Caki2 (cell line): ENCODE data around the gene NDUFV1. TPM values are rescaled to one million over a fixed set of nuclear protein-coding genes. Genes with fewer than 3 reads are reported as not detected.
"Not testable (repeated sequence)": the region's sequence is repeated elsewhere in the genome, so short reads cannot be mapped to it uniquely, and the experiment has no call there.

Source experiments
- DNase-seq: peaks from one replicate; pipeline ENCODE4 v3.0.0-alpha.2; 2015; ENCODE audit warnings: low read depth
- in situ Hi-C: cut with HindIII; loops from 2 replicates; pipeline ENCODE4 v1.10.0; 2016; ENCODE audit warnings: low sequenced_read_pairs, low pct_unique_long_range_greater_than_20kb, mixed read lengths
- total RNA-seq: library from RNA; depleted of rRNA; stranded (reverse); fragments of >200 nt; shearing (Covaris generic); gene quantifications from 2 replicates; pipeline ENCODE4 v1.2.3, GENCODE V29; 2014; ENCODE audit warnings: low replicate concordance; rRNA removed

NDUFV1 gene
- 237 and 239 TPM in 2 replicates for total RNA-seq

DNA sequence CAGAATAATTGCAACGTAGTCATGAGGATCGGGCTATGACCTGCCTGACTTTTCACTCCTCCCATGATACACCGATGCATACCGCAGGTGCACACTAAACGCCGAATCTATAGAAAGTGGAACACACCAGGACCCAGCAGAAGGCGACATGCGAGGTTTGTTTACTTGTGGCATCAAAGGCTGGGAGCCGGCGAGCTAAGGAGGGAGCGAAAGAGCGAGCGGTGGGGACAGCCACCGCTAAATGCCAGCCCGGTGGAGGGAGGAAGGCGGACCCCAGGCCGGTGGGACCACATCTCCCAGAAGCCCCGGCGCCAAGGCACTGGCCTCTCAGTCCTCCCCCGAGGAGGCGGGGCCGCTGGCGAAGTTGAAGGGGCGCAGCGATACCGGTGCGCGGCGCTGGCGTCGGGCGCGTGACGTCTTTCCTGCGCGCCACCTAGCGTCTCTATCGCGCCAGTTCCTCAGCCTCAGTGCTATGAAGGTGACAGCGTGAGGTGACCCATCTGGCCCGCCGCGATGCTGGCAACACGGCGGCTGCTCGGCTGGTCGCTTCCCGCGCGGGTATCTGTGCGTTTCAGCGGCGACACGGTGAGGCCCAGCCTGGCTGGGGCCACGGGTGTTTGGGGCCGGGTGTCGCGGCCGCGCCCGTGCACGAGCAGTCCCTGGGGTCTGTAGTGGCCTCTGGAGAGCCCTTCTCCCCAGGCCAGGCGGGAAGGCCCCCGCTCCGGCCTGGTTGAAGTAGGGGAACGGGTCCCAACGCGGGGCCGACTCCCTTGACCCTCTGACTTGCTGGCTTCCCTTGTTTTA lies at the start of gene NDUFV1:
Gene NDUFV1, plus strand, starts transcription at position 445 of the 804 bp plus-strand sequence. Its CDS starts 69 bp downstream, at position 514.
- peak; percentile 86 for DNase-seq
- in situ Hi-C loops: no loop called here

- in situ Hi-C loops: no loop called here
- DNase-seq: peak; percentile 86
These were observed 48.5 kb upstream of the NDUFV1 start for GRCh38 chr11:67558084-67558772.

DNA sequence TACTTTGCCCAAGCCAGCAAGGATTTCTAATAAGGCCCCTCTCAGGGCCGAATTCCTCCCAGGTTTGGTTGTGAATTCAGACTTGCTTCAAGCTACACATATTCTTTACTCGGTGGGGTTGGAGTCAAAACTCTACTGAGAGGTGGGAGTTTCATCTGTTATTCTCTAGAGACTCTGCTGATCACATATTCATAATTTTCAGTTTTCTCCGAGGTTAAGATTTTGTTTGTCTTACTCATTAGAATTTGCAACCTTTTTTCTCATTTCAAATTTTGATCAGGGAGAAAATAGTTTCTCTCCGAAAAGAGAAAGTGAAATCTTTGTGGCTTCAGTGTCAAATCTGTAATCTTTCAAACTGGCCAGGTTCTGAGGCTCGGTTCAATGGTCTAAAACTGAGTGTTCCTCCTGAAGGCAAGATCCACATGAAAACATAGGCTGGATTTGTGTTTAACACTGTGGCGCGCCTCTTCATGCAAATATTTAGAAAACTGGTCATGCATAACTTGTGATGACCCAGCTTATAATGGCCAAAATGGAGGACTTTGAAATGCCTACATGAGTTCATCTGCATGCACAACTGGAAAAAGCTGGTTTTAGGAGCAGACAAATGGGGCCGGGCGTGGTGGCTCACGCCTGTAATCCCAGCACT lies 44.6 kb upstream of the NDUFV1 start:
- in situ Hi-C loops: no loop called here
- peak; percentile 85 for DNase-seq

GRCh38 chr11:67562963-67563704 lies 43.6 kb upstream of the NDUFV1 start:
- in situ Hi-C loops: no loop called here
- DNase-seq: no peak

DNA sequence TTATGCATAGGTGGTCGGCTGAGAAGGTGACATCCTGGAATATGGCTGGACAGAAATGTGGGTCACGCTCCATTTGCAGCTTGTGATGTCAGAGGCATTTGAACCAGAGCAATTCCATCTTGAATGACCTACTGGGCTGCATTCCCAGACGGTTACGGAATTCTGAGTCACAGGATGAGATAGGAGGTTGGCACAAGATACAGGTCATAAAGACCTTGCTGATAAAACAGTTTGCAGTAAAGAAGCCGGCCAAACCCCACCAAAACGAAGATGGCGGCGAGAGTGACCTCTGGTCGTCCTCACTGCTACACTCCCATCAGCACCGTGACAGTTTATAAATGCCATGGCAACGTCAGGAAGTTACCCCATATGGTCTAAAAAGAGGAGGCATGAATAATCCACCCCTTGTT lies 43.0 kb upstream of the NDUFV1 start:
- DNase-seq: peak; percentile 91
- in situ Hi-C loops: not testable (repeated sequence)

GRCh38 chr11:67564230-67564629 lies 42.5 kb upstream of the NDUFV1 start:
- in situ Hi-C loops: no loop called here
- DNase-seq: peak; percentile 71

DNA sequence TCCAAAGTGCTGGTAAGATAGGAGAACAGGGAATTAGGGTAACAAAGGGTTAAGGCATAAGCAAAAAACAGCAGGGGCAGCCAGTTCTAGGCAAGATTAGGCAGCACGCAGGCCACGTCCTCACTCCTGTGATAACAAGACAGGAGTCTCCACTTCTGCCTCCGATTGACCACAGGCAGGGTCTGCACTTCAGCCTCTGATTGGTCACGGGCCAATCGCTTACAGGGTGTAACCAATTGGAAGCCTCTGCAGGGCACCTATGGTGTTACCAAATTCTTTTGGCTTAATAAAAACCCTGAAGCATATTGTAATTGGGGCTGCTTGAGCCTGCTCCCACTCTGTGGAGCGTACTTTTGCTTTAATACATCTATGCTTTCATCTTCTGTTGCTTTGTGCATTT lies 35.3 kb upstream of the NDUFV1 start:
- in situ Hi-C loops: no loop called here
- no peak for DNase-seq

GRCh38 chr11:67572305-67572704 lies 34.4 kb upstream of the NDUFV1 start:
- in situ Hi-C loops: no loop called here
- no peak for DNase-seq

GRCh38 chr11:67572747-67573419 lies 33.9 kb upstream of the NDUFV1 start:
- peak; percentile 32 for DNase-seq
- in situ Hi-C loops: no loop called here

- no peak for DNase-seq
- in situ Hi-C loops: no loop called here
These were observed 31.8 kb upstream of the NDUFV1 start for GRCh38 chr11:67574938-67575337.

DNA sequence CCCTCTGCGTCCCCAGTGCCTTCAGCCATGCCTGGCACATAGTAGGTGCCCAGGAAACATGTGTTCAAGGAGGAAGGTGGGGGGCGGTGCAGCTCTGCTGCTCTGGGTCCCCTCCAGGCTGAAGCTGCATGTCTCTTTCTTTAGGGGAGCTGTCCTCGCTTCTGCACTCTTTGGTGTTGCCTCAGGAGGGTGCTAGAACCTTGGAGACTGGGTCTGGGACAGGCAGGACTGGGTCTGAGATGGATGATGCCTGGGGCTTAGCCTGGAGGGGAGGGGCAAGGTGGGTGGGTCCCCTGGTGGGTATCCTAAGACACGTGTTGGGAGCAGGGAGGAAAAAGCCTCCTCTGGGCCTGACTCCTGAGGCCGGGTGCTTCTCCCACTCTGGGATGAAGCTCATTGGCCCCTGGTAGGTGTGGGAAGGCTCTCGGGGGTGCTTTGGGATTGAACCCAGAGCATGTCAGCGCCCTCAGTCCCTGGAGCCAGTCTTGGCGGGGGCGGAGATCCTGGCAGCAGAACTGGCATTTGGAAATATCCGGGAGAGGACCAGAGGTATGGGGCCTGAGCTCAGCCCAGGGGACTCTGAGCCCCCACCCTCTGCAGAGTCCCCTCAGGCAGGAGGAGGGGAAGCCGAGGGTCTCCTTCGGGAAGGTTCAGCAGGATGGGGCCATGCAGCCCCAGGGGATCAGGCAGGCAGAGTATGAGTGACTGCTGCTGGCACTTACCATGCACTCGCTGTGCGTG lies 29.8 kb upstream of the NDUFV1 start:
- no peak for DNase-seq
- in situ Hi-C loops: no loop called here

- in situ Hi-C loops: no loop called here
- DNase-seq: no peak
These were observed 28.8 kb upstream of the NDUFV1 start for GRCh38 chr11:67577951-67578350.

DNA sequence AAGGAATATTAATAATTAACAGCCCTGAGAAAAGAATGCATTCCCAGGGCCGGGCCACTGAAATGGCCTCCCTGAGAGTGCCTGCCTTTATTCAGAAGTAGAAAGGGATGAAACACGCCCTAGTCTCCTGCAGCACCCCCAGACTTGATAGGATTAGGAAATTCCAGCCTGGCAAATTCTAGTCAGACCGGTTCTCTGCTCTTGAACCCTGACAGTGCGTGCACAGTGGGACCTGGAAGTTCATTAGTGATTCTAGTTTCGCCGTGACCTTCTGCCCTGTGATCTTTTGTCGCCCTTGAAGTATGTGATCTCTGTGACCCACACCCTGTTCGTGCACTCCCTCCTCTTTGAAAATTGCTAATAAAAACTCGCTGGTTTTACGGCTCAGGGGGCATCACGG lies 25.3 kb upstream of the NDUFV1 start:
- peak; percentile 62 for DNase-seq
- in situ Hi-C loops: no loop called here

GRCh38 chr11:67582011-67582410 lies 24.7 kb upstream of the NDUFV1 start:
- in situ Hi-C loops: no loop called here
- DNase-seq: no peak

DNA sequence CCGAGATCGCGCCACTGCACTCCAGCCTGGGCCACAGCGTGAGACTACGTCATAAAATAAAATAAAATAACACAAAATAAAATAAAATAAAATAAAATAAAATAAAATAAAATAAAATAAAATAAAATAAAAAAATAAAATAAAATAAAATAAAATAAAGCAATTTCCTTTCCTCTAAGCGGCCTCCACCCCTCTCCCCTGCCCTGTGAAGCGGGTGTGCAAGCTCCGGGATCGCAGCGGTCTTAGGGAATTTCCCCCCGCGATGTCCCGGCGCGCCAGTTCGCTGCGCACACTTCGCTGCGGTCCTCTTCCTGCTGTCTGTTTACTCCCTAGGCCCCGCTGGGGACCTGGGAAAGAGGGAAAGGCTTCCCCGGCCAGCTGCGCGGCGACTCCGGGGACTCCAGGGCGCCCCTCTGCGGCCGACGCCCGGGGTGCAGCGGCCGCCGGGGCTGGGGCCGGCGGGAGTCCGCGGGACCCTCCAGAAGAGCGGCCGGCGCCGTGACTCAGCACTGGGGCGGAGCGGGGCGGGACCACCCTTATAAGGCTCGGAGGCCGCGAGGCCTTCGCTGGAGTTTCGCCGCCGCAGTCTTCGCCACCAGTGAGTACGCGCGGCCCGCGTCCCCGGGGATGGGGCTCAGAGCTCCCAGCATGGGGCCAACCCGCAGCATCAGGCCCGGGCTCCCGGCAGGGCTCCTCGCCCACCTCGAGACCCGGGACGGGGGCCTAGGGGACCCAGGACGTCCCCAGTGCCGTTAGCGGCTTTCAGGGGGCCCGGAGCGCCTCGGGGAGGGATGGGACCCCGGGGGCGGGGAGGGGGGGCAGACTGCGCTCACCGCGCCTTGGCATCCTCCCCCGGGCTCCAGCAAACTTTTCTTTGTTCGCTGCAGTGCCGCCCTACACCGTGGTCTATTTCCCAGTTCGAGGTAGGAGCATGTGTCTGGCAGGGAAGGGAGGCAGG lies 23.2 kb upstream of the NDUFV1 start, which contains the start of gene GSTP1:
Gene GSTP1, plus strand, starts transcription at position 566 of the 958 bp plus-strand sequence. Its CDS starts 32 bp downstream, at position 598.
- no peak for DNase-seq

DNA sequence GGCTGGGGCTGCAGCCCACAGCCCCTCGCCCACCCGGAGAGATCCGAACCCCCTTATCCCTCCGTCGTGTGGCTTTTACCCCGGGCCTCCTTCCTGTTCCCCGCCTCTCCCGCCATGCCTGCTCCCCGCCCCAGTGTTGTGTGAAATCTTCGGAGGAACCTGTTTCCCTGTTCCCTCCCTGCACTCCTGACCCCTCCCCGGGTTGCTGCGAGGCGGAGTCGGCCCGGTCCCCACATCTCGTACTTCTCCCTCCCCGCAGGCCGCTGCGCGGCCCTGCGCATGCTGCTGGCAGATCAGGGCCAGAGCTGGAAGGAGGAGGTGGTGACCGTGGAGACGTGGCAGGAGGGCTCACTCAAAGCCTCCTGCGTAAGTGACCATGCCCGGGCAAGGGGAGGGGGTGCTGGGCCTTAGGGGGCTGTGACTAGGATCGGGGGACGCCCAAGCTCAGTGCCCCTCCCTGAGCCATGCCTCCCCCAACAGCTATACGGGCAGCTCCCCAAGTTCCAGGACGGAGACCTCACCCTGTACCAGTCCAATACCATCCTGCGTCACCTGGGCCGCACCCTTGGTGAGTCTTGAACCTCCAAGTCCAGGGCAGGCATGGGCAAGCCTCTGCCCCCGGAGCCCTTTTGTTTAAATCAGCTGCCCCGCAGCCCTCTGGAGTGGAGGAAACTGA lies 22.4 kb upstream of the NDUFV1 start:
- in situ Hi-C loops: no loop called here
- no peak for DNase-seq

More for the DNA sequence above, 23.2 kb upstream of the NDUFV1 start, which contains the start of gene GSTP1:
- in situ Hi-C loops: no loop called here
